NCI-H2107 (cell line): ENCODE results near the gene PJA2.
"Not testable (repeated sequence)": the region's sequence is repeated elsewhere in the genome, so short reads cannot be mapped to it uniquely, and the experiment has no call there.

Experiments used
- DNase-seq: peaks from one replicate; lab custom pipeline; 2025; lab: John Stamatoyannopoulos, UW

PJA2 gene

DNA sequence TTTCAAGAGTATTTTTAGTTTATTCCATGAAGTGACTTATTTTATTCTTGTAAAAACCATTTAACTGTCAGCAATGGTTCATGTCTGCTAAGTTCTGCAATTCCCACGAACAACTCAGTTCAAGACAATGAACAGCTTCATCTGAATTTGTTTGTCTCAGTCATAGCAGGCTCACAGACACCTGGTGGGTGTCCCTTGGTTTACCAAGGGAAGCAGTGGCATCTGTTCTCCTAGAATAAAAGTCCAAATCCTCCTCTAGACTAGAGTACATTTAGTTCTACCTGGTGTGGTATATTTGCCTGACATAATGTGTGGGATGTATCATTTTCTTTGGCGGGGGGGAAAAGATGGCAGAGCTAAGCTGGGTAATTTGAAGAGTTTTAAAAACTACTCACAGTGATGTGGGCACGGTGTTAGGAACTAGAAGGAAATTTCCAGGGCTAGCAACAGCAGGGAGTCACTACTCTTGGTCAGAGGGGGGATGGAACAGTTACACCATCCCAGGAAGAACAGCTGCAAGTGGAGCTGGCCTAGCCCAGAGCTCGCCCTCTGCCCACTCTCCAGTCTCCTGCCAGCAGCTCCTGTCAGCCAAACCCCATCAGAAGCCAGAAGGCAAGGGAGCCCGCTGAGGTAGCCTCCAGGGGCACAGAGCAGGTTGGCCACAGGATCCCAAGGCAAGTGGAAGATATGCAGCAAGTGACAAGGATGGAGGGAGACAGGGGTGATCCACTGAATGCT, 100.3 kb downstream of the PJA2 start:
- DNase-seq: no peak

DNA sequence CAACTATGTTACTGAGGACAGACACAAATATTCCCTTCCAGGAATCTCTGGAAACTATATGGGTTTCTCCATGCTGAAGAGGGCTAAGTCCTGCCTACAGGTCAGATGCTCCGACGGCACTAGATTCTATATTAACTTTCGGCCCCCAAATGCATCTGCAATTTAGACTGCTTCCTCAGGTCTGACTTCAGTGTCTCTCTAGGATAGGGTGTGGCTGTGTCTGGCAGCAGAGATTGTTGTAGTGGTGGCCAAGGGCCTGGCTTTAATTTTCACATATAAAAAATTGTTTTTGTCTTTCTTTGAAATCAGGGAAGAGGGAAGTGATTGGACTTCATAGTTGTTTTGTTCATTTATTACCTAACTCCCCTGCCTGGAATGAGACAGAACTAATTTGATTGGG, 101.8 kb downstream of the PJA2 start:
- no peak for DNase-seq

DNA sequence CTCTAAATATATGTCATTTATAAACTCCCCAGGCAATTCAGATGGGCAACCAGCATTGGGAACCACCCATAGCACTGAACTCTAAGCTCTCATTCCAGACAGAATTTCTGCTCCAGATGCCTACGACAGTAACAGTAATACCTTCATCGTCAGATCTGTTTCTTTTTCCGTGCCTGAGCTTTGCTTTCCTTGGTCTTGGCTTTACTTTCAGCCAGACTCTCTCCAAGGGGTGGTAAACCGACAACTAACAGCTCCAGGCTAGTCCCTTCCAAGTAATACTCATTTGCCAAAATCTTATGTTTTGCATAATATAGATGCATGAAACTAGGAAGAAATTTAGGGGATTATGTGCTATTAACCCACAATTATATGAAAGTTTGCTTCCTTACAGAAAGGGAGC, 102.3 kb downstream of the PJA2 start:
- DNase-seq: no peak

DNA sequence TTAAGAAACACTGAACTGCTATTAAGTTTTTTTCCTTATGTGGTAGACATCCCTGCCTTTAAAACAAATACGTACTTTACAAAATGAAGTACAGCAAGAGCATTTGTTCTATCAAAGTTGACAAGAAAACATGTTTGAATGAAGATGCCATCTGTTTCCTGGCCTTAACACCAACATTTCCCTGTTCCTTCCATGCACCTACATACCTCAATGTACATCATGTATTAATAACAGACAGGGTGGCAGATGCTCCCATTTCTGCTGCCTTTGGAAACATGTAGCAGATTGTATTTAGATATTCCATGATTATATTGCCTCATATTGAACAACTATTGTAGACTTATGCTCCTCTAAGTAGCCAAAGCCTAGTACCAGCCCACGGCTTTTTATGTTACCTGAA, 104.4 kb downstream of the PJA2 start:
- DNase-seq: no peak

- no peak for DNase-seq
Observed at GRCh38 chr5:109304309-109304708, 105.5 kb downstream of the PJA2 start.

DNA sequence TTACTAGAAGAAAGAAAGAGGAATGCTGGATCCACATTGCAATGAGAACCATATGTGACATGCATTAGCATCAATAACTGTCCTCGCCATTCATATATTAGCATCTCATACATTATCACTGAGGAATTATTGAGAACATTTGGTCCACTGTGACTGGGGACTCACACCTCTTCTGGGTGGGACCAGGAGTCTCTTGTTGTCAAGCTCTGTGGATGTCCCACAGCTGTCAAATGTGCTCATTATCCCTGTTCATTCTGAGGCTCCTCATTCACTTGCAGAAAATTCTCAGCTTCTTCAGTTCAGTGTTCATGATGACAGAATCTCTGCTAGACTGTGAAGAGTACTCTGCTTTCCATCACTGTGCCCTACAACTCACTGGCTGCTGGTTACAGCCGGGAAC, 109.4 kb downstream of the PJA2 start:
- DNase-seq: no peak

GRCh38 chr5:109299557-109299956, 110.2 kb downstream of the PJA2 start:
- DNase-seq: peak; percentile 8

DNA sequence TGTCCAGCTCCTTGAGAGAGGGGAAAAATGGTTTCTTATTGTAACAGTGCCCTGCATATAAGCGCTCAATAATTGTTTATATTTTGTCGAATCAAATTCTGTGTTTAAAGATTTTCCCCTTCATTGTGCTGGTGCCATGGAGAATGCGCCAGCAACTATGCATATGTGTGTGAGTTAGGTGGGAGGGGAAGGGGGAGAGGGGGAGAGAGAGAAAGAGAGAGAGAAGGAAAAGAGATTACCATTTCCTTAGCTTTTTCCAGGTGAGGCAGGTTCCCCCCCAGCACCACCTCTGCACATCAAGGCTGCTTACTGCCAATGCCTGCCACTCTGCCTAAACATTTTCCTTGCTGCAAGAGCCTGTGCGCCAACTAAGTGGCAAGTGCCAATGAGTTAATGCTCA, 111.0 kb downstream of the PJA2 start:
- no peak for DNase-seq

- no peak for DNase-seq
Observed at GRCh38 chr5:109297900-109298299, 111.9 kb downstream of the PJA2 start.

- no peak for DNase-seq
Observed at GRCh38 chr5:109291090-109291489, 118.7 kb downstream of the PJA2 start.

DNA sequence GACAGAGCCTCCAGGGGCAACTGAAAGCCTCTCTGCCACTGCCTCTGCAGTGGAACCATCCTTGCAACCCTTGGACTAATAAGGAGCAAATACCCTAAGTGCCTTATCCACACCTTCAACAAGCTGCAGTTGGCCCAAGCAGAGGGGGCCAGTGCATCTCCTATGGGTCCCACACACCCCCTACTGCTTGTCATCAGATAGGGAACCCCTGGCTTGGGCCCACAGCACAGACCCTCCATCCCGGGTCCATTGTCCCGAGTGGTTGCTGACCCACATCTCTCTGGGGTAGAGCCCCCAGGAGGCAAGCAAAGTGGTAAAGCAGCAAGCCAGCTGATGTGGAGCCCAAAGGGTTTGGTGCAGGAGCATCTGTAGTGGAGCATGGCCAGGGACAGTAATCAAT, 119.5 kb downstream of the PJA2 start:
- DNase-seq: no peak

GRCh38 chr5:109286628-109287027, 123.1 kb downstream of the PJA2 start:
- not testable (repeated sequence) for DNase-seq
